Heart left ventricle (tissue), 16 donors: ENCODE results near the gene SSH2. TPM values are rescaled to one million over a fixed set of nuclear protein-coding genes. Genes with fewer than 3 reads are reported as not detected.
A peak's percentile ranks its signal among the peaks of the same experiment; 100 is the strongest.

Experiments
- ATAC-seq, 4 donors: fragments of 200-7000 bp; cut with Tn5 transposase; one replicate each; pipeline ENCODE4 v1.9.1; 2020 to 2022; ENCODE audit warnings: moderate library complexity in 4 of 4, mild to moderate bottlenecking in 3 of 4, moderate number of reproducible peaks in 1 of 4
- DNase-seq, 5 donors: peaks; one replicate each; pipeline ENCODE4 v3.0.0-alpha.2; 2020
- H3K27ac ChIP-seq, 12 donors: fragments of 200-600 bp; sonication (generic) in 4 of 12; one replicate each; pipeline versions ENCODE4 v1.5.0 to v1.8.0; 2016 to 2022; ENCODE audit warnings: mild to moderate bottlenecking in 2 of 12
- H3K27me3 ChIP-seq, 9 donors: fragments of 200-600 bp; sonication (generic) in 2 of 9; one replicate each; pipeline versions ENCODE4 v1.5.1 to v1.8.0; 2016 to 2022; ENCODE audit warnings: mild to moderate bottlenecking in 3 of 9
- H3K36me3 ChIP-seq, 9 donors: fragments of 200-600 bp; sonication (generic) in 2 of 9; one replicate each; pipeline versions ENCODE4 v1.5.0 to v1.8.0; 2018 to 2022; ENCODE audit warnings: mild to moderate bottlenecking in 2 of 9
- H3K4me1 ChIP-seq, 12 donors: fragments of 200-600 bp; sonication (generic) in 4 of 12; one replicate each; pipeline versions ENCODE4 v1.5.0 to v1.8.0; 2016 to 2022; ENCODE audit warnings: mild to moderate bottlenecking in 3 of 12
- H3K4me3 ChIP-seq, 12 donors: fragments of 200-600 bp; sonication (generic) in 4 of 12; one replicate each; pipeline versions ENCODE4 v1.5.0 to v1.8.0; 2017 to 2022; ENCODE audit warnings: mild to moderate bottlenecking in 9 of 12, moderate library complexity in 4 of 12
- H3K9me3 ChIP-seq, 12 donors: fragments of 200-600 bp; sonication (generic) in 4 of 12; one replicate each; pipeline versions ENCODE4 v1.5.0 to v1.8.0; 2016 to 2022; ENCODE audit warnings: mild to moderate bottlenecking in 1 of 12
- POLR2A ChIP-seq, 2 donors: fragments of 450-650 bp; IDR thresholded peaks; one replicate each; pipeline ENCODE4 v1.6.1; 2017; ENCODE audit warnings: antibody characterized with exemption in 2 of 2, mild to moderate bottlenecking in 2 of 2, moderate library complexity in 2 of 2
- WGBS, 4 donors: extraction: QIAGEN DNeasy Blood & Tissue Kit in 2 of 4; methylation state at CpG; one replicate each; pipeline versions ENCODE4 v1.1.5 to v1.1.7; 2013 to 2018; 5-methylcytosine and 5-hydroxymethylcytosine counted together
- intact Hi-C, 10 donors: fragments of 100-400 bp; cut with DNase I; formaldehyde crosslinking; loops; one replicate each; pipeline versions ENCODE4 v1.11.1 to v1.14.2; 2022
- polyA plus RNA-seq, 2 donors: library from polyadenylated mRNA; stranded (reverse); fragments of 200-250 nt; gene quantifications; one replicate each; pipeline ENCODE4 v1.2.3, GENCODE V29; 2013
- total RNA-seq, 9 donors: library from RNA; depleted of rRNA in 2 of 9; stranded (reverse); fragments of >200 nt in 2 of 9; fragmentation: NEBNext Ultra II Directional in 3 of 9; extraction: Animal tissue kit (Norgen Biotek cat#: 25700) in 3 of 9; gene quantifications; one replicate each; pipeline versions ENCODE4 v1.1.0 to v1.2.4, GENCODE V29; 2016 to 2023
- TF ChIP-seq, protein P1 (sequence below), 12 donors: fragments of 200-600 bp; sonication (generic) in 4 of 12; IDR thresholded peaks; one replicate each; pipeline versions ENCODE4 v1.5.0 to v1.8.0; 2018 to 2022; ENCODE audit warnings: antibody characterized with exemption in 12 of 12, mild to moderate bottlenecking in 5 of 12
- donor health status: ischemic (EF 13 %, LVEDD 7.1; RV severe dilation, severe dysfunction).
- donor health status: healthy with polysubstance abuse.
- donor health status: DM: no; HTN: yes; CAD: no.
- donor health status: DM: no; HTN: no; CAD: no.
- donor health status: ischemic (EF 25% LVEDD 6.9; RV normal size, moderate dysfunction).
- donor health status: ischemic (EF 25% LVEDD 5.7; RV mildly dilated, moderate dysfunction).
- donor health status: healthy.
- donor health status: DM: yes; HTN: yes; CAD: no.
- donor health status: ischemic (EF 35%, LVEDD 5.7; RV mildly dilated, moderate dysfunction).
- donor health status: nonischemic (EF 11% LVEDD 7.7; RV severe dilation, severe dysfunction).
- donor health status: DM: yes; HTN: yes; CAD: no.
- donor health status: PGD.
- donor health status: ischemic (EF 29% LVEDD 5.4; RV normal size, mild dysfunction).
- donor health status: nonischemic (EF 23%, LVEDD 6.1; RV moderate dilation, normal function).

The SSH2 gene
- total and polyA plus RNA-seq, 11 donors = 20.8 to 46.7 (median 36.6) TPM

DNA sequence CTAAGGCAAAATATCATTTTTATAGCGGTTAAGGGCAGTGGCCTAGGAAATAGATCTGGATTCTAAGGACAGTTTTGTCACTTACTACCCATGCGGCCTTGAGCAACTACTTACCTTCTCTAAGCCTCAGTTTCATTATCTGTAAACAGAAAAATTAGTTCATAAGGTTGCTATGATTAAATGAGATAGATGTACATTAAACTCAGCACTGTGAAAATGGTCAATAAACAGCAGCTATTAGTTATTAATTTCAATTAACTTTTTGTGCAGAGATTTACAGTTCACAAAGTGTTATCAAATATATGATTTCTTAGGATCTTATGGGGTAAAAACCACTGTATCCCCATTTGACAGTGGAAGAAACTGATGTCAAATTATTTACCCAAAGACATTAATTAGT is 171.8 kb downstream of the SSH2 start:
- peaks cover 0 to 24% (median 14%) of the 10 kb centered on the region in 9 donors for H3K36me3 ChIP-seq
- H3K27ac ChIP-seq = peak overlapping the region in 1 of 12 donors; percentile 97
- intact Hi-C loops = loop anchor here in 3 of 10 donors (5.0 to 10.0 kb wide), 4 partner anchors 36 to 73 kb away; no protein-coding TSS in a partner anchor
- peak overlapping the region in 2 of 12 donors; percentile 62 to 92 for H3K4me3 ChIP-seq
- H3K27me3 ChIP-seq = no peaks in the 10 kb centered on the region
- 64 to 87% (median 80%) methylated on average over 2 of the region's 2 CpGs for WGBS, 4 donors
- peaks cover 0 to 49% (median 22%) of the 10 kb centered on the region in 12 donors for H3K4me1 ChIP-seq
- no peaks in the 10 kb centered on the region for H3K9me3 ChIP-seq
- no peak for DNase-seq
- TF ChIP-seq, protein P1, sequence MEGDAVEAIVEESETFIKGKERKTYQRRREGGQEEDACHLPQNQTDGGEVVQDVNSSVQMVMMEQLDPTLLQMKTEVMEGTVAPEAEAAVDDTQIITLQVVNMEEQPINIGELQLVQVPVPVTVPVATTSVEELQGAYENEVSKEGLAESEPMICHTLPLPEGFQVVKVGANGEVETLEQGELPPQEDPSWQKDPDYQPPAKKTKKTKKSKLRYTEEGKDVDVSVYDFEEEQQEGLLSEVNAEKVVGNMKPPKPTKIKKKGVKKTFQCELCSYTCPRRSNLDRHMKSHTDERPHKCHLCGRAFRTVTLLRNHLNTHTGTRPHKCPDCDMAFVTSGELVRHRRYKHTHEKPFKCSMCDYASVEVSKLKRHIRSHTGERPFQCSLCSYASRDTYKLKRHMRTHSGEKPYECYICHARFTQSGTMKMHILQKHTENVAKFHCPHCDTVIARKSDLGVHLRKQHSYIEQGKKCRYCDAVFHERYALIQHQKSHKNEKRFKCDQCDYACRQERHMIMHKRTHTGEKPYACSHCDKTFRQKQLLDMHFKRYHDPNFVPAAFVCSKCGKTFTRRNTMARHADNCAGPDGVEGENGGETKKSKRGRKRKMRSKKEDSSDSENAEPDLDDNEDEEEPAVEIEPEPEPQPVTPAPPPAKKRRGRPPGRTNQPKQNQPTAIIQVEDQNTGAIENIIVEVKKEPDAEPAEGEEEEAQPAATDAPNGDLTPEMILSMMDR (IDR thresholded peaks at IDR 0.05) = no peak
- no peak for TF ChIP-seq POLR2A (IDR thresholded peaks at IDR 0.05)
- ATAC-seq = no peak

DNA sequence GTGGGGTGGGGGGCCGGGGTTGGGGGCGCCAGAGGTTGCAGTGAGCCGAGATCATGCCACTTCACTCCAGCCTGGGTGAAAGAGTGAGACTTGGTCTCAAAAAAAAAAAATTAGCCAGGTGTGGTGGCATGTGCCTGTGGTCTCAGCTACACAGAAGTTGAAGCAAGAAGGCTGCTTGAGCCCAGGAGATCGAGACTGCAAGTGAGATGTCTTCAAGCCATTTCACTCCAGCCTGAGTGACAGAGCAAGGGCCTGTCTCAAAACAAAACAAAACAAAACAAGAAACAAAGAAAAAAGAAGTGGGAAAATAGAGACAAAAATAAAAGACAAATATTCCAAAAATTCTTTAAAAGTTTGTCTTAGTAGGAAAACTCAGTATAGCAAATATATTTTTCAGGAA is 172.2 kb downstream of the SSH2 start:
- WGBS, 4 donors = 78 to 94% (median 86%) methylated on average over 4 of the region's 4 CpGs
- DNase-seq = no peak

GRCh38 chr17:29753845-29754439 is 176.1 kb downstream of the SSH2 start:
- no peak for TF ChIP-seq POLR2A (IDR thresholded peaks at IDR 0.05)
- TF ChIP-seq, protein P1 (IDR thresholded peaks at IDR 0.05) = no peak
- no peak for DNase-seq
- Histone ChIP-seq H3K4me1 (peaks cover 0 to 35% (median 11%) of the 10 kb centered on the region in 12 donors), H3K27ac (peak overlapping the region in 1 of 12 donors; percentile 17), H3K9me3 (no peaks in the 10 kb centered on the region), H3K36me3 (peaks cover 0 to 57% (median 26%) of the 10 kb centered on the region in 9 donors), H3K4me3 (no peak overlapping the region), H3K27me3 (no peaks in the 10 kb centered on the region)
- no peak for ATAC-seq
- intact Hi-C loops = loop anchor here in 2 of 10 donors (10.0 kb wide), 2 partner anchors 59 to 69 kb away; no protein-coding TSS in a partner anchor
- WGBS, 4 donors = 83 to 92% (median 87%) methylated on average over 2 of the region's 2 CpGs

More for the DNA sequence above, 172.2 kb downstream of the SSH2 start:
- Histone ChIP-seq H3K27me3 (no peaks in the 10 kb centered on the region), H3K4me3 (peak overlapping the region in 1 of 12 donors; percentile 92), H3K36me3 (peaks cover 0 to 28% (median 19%) of the 10 kb centered on the region in 9 donors), H3K4me1 (peaks cover 0 to 49% (median 22%) of the 10 kb centered on the region in 12 donors), H3K9me3 (no peaks in the 10 kb centered on the region), H3K27ac (peak overlapping the region in 1 of 12 donors; percentile 97)
- intact Hi-C loops = loop anchor here in 3 of 10 donors (5.0 to 10.0 kb wide), 4 partner anchors 35 to 73 kb away; no protein-coding TSS in a partner anchor
- TF ChIP-seq, protein P1 (IDR thresholded peaks at IDR 0.05) = no peak
- TF ChIP-seq POLR2A (IDR thresholded peaks at IDR 0.05) = no peak
- no peak for ATAC-seq

DNA sequence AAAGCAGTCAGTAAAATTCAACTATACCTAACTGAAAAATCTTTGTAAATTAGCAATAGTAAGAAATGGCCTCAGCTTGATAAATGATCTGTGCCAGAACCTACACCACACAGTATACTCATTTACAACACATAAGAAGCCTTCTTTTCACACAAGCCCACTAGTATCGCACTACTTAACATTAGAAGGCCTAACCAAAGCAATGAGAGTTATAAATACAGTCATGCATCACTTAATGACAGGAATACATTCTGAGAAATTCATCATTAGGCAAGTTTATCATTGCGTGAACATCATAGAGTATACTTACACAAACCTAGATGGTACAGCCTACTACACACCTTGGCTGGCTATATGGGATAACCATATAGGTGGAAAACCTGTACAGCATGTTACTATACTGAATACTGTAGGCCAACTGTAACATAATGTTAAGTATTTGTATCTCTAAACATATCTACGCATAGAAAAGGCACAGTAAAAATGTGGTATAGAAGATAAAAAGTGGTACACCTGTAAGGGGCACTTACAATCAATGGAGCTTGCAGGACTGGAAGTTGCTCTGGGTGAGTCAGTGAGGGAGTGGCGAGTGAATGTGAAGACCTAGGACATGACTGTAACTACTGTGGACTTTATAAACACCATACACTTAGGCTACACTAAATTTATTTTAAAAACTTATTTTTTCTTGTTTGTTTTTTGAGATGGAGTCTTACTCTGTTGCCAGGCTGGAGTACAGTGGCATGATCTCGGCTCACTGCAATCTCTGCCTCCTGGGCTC is 180.8 kb downstream of the SSH2 start:
- Histone ChIP-seq H3K4me1 (peaks cover 0 to 54% (median 26%) of the 10 kb centered on the region in 12 donors), H3K9me3 (no peaks in the 10 kb centered on the region), H3K27me3 (no peaks in the 10 kb centered on the region), H3K4me3 (no peak overlapping the region), H3K27ac (no peak overlapping the region), H3K36me3 (peaks cover 0 to 41% (median 19%) of the 10 kb centered on the region in 9 donors)
- ATAC-seq = no peak
- DNase-seq = no peak
- intact Hi-C loops = loop anchor here in 2 of 10 donors (10.0 kb wide), 1 partner anchor 64 kb away; no protein-coding TSS in a partner anchor
- TF ChIP-seq POLR2A (IDR thresholded peaks at IDR 0.05) = no peak
- WGBS, 4 donors = 90 to 94% (median 93%) methylated on average over 5 of the region's 5 CpGs
